ENCODE results near the gene CST4. TPM values are rescaled to one million over a fixed set of nuclear protein-coding genes. Genes with fewer than 3 reads are reported as not detected.

The CST4 gene
- total and polyA plus RNA-seq, 2 experiments from 2014 or later: not detected

DNA sequence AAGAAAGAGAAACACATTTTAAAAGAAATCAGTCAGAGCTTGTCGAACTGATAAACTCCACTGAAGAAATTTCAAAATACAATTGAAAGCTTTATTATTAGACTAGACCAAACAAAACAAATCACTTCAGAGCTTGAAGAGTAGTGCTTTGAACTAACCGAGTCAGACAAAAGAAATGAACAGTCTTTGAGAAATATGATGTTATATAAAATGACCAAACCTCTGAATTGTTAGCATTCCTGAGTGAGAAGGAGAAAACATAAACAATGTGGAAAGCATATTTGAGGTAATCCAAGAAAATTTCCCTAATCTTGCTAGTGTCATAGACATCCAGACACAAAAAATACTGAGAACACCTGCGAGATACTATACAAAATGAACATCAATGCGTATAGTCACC is 13.2 kb upstream of the CST4 start (continued):
- no peak for TF ChIP-seq POLR2AphosphoS5 (IDR thresholded peaks at IDR 0.05; ENCODE audit: low read depth)
- no peak for TF ChIP-seq ZNF331 (CRISPR knock-in tag; IDR thresholded peaks at IDR 0.05; ENCODE audit: low read depth)
- TF ChIP-seq EZH2 (IDR thresholded peaks at IDR 0.05; ENCODE audit: low read depth, unreplicated experiment): no peak
- TF ChIP-seq ZNF114 (CRISPR knock-in tag; IDR thresholded peaks at IDR 0.05): no peak

- H3K9me3 Mint-ChIP-seq: no peaks in the 10 kb centered on the region
- no peak overlapping the region for H3K27ac Mint-ChIP-seq
- ATAC-seq: no peak
- no peak overlapping the region for H3K4me3 ChIP-seq
- H3K27me3 ChIP-seq (ENCODE audit: insufficient read depth): no peaks in the 10 kb centered on the region
- H3K9me2 ChIP-seq (ENCODE audit: insufficient read depth): no peaks in the 10 kb centered on the region
- H2AFZ ChIP-seq: no peak overlapping the region
- H3K4me2 ChIP-seq: no peak overlapping the region
- TF ChIP-seq ZNF114 (CRISPR knock-in tag; IDR thresholded peaks at IDR 0.05) (no peak), JUNB (IDR thresholded peaks at IDR 0.05; ENCODE audit: unreplicated experiment) (no peak), ZNF331 (CRISPR knock-in tag; IDR thresholded peaks at IDR 0.05; ENCODE audit: low read depth) (no peak), NANOG (IDR thresholded peaks at IDR 0.05; ENCODE audit: borderline replicate concordance) (no peak), STAT1 (IDR thresholded peaks at IDR 0.05; ENCODE audit: unreplicated experiment) (no peak), EZH2phosphoT487 (IDR thresholded peaks at IDR 0.05; ENCODE audit: unreplicated experiment) (no peak), CREB1 (CRISPR knock-in tag; IDR thresholded peaks at IDR 0.05; ENCODE audit: low read depth) (no peak), POLR2AphosphoS5 (IDR thresholded peaks at IDR 0.05; ENCODE audit: low read depth) (no peak), CTCF (conservative IDR thresholded peaks at IDR 0.05; ENCODE audit: low read depth in 2 of 2) (no peak), EZH2 (IDR thresholded peaks at IDR 0.05; ENCODE audit: low read depth, unreplicated experiment) (no peak)
- TF ChIP-seq, protein P1, sequence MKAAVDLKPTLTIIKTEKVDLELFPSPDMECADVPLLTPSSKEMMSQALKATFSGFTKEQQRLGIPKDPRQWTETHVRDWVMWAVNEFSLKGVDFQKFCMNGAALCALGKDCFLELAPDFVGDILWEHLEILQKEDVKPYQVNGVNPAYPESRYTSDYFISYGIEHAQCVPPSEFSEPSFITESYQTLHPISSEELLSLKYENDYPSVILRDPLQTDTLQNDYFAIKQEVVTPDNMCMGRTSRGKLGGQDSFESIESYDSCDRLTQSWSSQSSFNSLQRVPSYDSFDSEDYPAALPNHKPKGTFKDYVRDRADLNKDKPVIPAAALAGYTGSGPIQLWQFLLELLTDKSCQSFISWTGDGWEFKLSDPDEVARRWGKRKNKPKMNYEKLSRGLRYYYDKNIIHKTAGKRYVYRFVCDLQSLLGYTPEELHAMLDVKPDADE (IDR thresholded peaks at IDR 0.05): no peak
- TF ChIP-seq, protein P2, sequence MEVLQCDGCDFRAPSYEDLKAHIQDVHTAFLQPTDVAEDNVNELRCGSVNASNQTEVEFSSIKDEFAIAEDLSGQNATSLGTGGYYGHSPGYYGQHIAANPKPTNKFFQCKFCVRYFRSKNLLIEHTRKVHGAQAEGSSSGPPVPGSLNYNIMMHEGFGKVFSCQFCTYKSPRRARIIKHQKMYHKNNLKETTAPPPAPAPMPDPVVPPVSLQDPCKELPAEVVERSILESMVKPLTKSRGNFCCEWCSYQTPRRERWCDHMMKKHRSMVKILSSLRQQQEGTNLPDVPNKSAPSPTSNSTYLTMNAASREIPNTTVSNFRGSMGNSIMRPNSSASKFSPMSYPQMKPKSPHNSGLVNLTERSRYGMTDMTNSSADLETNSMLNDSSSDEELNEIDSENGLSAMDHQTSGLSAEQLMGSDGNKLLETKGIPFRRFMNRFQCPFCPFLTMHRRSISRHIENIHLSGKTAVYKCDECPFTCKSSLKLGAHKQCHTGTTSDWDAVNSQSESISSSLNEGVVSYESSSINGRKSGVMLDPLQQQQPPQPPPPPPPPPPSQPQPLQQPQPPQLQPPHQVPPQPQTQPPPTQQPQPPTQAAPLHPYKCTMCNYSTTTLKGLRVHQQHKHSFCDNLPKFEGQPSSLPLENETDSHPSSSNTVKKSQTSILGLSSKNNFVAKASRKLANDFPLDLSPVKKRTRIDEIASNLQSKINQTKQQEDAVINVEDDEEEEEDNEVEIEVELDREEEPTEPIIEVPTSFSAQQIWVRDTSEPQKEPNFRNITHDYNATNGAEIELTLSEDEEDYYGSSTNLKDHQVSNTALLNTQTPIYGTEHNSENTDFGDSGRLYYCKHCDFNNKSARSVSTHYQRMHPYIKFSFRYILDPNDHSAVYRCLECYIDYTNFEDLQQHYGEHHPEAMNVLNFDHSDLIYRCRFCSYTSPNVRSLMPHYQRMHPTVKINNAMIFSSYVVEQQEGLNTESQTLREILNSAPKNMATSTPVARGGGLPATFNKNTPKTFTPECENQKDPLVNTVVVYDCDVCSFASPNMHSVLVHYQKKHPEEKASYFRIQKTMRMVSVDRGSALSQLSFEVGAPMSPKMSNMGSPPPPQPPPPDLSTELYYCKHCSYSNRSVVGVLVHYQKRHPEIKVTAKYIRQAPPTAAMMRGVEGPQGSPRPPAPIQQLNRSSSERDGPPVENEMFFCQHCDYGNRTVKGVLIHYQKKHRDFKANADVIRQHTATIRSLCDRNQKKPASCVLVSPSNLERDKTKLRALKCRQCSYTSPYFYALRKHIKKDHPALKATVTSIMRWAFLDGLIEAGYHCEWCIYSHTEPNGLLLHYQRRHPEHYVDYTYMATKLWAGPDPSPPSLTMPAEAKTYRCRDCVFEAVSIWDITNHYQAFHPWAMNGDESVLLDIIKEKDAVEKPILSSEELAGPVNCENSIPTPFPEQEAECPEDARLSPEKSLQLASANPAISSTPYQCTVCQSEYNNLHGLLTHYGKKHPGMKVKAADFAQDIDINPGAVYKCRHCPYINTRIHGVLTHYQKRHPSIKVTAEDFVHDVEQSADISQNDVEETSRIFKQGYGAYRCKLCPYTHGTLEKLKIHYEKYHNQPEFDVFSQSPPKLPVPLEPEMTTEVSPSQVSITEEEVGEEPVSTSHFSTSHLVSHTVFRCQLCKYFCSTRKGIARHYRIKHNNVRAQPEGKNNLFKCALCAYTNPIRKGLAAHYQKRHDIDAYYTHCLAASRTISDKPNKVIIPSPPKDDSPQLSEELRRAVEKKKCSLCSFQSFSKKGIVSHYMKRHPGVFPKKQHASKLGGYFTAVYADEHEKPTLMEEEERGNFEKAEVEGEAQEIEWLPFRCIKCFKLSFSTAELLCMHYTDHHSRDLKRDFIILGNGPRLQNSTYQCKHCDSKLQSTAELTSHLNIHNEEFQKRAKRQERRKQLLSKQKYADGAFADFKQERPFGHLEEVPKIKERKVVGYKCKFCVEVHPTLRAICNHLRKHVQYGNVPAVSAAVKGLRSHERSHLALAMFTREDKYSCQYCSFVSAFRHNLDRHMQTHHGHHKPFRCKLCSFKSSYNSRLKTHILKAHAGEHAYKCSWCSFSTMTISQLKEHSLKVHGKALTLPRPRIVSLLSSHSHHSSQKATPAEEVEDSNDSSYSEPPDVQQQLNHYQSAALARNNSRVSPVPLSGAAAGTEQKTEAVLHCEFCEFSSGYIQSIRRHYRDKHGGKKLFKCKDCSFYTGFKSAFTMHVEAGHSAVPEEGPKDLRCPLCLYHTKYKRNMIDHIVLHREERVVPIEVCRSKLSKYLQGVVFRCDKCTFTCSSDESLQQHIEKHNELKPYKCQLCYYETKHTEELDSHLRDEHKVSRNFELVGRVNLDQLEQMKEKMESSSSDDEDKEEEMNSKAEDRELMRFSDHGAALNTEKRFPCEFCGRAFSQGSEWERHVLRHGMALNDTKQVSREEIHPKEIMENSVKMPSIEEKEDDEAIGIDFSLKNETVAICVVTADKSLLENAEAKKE (CRISPR knock-in tag; IDR thresholded peaks at IDR 0.05): no peak
- TF ChIP-seq, protein P3, sequence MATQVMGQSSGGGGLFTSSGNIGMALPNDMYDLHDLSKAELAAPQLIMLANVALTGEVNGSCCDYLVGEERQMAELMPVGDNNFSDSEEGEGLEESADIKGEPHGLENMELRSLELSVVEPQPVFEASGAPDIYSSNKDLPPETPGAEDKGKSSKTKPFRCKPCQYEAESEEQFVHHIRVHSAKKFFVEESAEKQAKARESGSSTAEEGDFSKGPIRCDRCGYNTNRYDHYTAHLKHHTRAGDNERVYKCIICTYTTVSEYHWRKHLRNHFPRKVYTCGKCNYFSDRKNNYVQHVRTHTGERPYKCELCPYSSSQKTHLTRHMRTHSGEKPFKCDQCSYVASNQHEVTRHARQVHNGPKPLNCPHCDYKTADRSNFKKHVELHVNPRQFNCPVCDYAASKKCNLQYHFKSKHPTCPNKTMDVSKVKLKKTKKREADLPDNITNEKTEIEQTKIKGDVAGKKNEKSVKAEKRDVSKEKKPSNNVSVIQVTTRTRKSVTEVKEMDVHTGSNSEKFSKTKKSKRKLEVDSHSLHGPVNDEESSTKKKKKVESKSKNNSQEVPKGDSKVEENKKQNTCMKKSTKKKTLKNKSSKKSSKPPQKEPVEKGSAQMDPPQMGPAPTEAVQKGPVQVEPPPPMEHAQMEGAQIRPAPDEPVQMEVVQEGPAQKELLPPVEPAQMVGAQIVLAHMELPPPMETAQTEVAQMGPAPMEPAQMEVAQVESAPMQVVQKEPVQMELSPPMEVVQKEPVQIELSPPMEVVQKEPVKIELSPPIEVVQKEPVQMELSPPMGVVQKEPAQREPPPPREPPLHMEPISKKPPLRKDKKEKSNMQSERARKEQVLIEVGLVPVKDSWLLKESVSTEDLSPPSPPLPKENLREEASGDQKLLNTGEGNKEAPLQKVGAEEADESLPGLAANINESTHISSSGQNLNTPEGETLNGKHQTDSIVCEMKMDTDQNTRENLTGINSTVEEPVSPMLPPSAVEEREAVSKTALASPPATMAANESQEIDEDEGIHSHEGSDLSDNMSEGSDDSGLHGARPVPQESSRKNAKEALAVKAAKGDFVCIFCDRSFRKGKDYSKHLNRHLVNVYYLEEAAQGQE (IDR thresholded peaks at IDR 0.05; ENCODE audit: unreplicated experiment): no peak
- no peaks in the 10 kb centered on the region for H3K36me3 ChIP-seq (ENCODE audit: insufficient read depth)
- H3K4me1 ChIP-seq (ENCODE audit: insufficient read depth): peaks cover 5% of the 10 kb centered on the region; the same call in 1 of the 2 replicates
- H3K27ac ChIP-seq (ENCODE audit: low read depth): no peak overlapping the region
- no peaks in the 10 kb centered on the region for H3F3A ChIP-seq (replicated peaks; ENCODE audit: low read depth)
- DNase-seq (ENCODE audit: low spot score): no peak
- no peaks in the 10 kb centered on the region for H3K36me3 Mint-ChIP-seq (ENCODE audit: low read depth)
- peaks cover 4% of the 10 kb centered on the region for H3K4me1 Mint-ChIP-seq
- H3K79me2 ChIP-seq (replicated peaks; ENCODE audit: insufficient read depth): no peaks in the 10 kb centered on the region
- no peak overlapping the region for H3K4me3 Mint-ChIP-seq
- peaks cover 4% of the 10 kb centered on the region for H3K27me3 Mint-ChIP-seq (ENCODE audit: insufficient read depth, low read depth, poor library complexity)
- no peaks in the 10 kb centered on the region for H4K20me1 ChIP-seq (replicated peaks; ENCODE audit: insufficient read depth)
Observed at GRCh38 chr20:23700931-23701330, 12.1 kb upstream of the CST4 start.

Measured in GM23338 (cell line).